SKM-1 treated with dmso at 0.1 percent for 144 hours (cell line): ENCODE results near the gene HAO1.
"Not testable (repeated sequence)": the region's sequence is repeated elsewhere in the genome, so short reads cannot be mapped to it uniquely, and the experiment has no call there.

Experiments used
- DNase-seq: peaks from one replicate; lab custom pipeline; 2025; ENCODE audit not compliant: unreplicated experiment; lab: John Stamatoyannopoulos, UW

The HAO1 gene

DNA sequence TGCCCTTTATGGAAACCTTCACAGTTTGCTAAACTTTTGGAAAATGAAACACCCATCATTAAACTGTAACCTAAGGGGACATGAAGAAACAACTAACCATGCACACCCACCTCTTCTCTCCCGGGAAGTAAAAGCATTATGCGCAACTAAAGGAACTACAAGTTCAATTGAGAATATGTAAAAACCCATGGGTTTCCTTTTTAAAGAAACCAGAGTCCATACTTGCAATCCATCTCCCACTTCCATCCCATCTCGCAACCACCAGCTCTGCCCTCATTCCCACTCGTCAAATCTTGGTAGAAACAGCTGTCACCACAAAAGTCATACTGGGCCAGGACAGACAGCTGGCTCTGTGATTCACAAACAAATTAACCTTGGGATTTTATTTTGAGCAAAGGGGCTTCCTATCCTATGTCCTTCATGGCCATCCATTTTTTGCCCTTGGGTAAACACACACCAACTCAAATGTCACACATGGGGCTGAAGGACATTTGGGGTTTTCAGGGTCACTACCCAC, 81.5 kb downstream of the HAO1 start:
- DNase-seq: no peak

DNA sequence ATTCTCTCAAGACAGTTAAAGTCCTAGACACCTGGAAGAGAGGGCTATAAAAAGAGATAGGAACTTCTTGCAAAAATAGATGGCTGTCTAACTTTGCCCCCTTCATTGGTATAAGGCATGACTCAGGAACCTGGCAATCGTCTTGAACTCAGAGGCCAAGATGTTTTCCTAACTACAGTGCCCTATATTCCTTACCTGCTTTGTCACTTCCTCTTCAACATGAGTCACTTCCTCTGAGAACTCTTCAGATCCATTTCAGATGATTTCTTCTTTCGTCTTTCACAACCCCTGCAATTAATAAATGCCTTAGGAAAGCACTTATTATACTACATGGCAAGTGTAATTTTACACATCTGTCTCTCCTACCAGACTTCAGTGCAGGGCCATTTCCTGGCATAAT, 83.5 kb downstream of the HAO1 start:
- DNase-seq: peak; percentile 14

DNA sequence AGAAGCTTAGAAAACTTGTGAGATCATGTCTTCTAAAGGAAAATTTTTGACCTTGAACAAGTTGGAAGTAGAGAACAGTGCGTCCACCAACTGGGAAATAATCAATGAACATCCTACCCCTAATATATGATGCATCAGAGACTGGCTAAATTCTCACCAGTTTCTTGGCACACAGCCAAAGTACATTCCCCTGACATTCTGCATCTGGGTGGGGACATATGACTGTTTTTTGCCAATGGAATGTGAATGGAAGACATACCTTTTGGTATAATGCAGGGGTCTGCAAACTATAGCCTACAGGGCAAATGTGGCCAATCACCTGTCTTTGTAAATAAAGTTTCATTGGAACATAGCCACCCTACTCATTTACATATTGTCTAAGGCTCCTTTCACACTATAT, 84.7 kb downstream of the HAO1 start:
- no peak for DNase-seq

DNA sequence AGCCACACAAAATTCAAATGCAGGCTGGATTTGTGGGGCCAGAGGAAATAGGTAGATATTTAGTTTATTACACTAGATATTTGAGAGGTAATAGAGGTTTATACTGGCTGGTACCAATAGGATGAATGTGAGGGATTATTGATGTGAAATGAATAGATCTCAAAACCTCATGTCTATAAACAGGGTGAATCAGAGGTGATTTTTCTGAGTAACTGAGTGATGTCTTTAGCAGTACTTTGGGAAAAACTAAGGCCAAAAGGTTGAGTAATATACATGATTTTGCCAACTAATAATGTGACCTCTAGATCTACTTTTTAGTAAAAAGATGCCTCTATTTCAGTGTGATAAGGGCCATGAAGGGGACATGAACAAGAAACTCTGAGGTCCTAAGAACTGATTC, 86.8 kb downstream of the HAO1 start:
- DNase-seq: no peak

DNA sequence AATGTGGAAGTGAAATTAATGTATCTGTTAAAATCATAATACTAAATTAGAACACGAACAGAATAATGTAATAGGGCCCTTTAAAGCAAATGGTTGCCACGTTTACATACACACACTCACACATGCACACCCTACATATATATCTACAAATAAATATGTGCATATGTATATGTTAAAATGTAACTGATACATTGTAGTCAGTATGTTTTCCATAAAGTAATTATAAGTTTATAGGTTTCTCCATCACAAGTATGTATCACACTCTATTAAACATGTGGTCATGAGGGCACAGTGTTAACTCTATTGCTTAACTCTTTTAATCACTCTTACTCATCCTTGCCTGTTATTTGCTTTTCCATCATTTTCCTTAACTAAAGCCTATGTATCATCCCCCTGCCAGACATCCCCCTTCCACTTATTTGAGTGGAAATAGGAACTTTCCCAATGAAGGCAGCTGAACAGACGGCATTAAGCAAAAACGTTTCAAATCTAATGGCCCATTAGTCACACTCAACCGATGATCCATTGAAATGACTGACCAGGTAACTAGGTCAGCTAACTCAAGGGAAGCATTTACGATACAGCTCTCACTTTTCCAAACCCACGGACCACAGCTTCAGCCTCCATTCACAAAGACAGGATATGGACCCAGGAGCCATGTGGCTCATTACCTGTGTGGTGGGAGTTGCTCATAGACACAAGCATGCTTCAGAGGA, 89.3 kb downstream of the HAO1 start:
- DNase-seq: no peak

DNA sequence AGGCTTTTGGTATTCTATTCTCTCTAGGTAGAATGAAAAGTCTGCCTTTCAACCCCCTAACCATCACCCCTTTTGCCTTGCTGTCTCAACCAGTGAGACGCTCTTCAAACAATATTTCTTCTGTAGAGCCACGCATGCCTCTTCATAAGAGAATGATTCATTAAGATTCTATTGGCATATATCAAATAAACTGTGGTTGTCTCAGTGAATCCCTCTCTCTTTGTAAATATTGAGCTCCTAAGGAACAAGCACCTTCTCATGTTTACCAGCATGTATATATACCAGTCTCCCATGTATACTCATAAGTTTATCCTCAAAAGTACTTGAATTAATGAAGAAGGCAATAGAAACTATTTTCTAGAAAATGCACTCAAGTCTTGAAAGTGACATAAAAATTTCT, 90.6 kb downstream of the HAO1 start:
- DNase-seq: no peak

DNA sequence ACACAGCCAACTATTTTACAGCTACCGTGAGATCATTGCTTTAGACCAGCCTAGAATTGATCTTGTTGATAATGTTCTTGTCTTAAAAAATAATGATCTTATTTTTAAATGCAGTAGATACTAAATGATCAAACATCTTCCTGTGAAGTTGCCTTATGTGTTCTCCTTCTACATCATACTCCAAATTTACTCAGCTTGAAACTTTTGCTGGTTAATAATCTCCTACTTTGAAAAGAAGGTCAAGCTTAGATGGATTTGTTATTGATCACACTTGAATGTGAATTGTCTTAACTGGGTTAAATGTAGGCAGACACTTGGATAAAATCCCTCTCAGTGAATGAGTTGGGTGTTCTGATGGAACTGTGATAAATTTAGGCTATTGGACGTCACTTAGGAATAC, 91.9 kb downstream of the HAO1 start:
- DNase-seq: no peak

DNA sequence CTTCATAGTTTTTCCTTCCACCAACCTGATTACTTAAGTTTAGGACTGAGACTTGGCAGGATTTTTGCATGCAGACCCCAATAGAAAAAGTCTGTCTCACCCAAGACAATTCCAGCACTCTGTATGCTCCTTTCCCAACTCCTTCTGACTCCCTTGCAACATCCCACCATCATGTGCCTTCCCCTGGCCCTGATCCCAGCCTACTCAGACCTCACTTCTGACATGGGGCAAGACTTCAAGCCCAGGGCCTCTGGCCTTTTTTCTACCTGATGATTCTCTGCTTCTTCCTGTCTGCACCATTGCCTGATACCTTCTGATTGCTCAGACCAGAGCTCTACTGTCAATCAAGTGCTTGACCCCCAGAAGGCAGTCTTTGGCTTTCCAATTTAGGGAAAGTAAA, 96.6 kb downstream of the HAO1 start:
- no peak for DNase-seq

DNA sequence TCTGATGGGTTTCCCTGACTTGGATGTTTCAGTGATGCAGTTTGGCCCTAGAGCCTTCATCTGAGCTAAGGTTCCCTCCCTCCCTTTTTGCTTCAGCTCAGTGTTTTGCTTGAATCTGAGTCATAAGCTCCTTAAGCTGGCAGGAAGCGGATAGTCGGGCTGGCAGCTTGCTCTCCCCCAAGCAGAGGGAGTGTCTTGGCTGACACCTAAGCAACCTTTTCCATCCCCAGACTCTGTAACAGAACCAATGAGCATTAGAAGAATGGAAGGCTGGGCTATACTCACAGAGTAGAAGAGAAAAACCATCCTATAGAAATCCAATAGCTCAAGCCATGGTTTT, 98.3 kb downstream of the HAO1 start:
- no peak for DNase-seq

DNA sequence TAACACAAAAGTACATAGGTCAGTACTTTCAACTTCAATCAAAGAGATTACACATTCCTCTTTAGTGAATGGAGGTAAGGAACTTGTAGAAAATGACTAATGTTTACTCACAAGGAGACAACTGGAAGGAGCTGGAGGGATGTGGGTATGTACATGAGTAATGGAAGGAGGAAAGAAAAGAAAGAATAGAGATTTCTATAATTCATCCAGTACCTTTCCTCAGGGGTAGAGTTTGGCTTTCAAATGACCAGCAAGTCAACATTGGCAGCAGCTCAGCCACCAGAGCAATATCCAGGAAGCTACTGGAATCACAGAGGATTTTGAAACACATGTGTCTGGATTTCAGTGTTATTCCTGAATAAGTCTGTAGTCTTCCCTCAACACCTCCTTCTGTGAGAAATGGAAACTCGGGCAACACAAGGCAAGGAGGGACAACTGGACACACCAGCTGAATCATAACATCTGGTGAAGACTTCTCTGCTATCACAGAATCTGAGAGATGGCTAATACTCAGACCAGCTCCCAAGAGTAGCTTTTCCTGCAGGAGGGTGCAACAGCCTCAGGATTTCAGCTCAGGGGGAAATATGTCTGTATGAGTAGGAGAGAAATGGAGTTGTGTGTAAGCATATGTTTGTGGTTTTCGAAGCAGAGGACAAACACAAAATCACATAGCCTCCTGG, 98.8 kb downstream of the HAO1 start:
- no peak for DNase-seq

DNA sequence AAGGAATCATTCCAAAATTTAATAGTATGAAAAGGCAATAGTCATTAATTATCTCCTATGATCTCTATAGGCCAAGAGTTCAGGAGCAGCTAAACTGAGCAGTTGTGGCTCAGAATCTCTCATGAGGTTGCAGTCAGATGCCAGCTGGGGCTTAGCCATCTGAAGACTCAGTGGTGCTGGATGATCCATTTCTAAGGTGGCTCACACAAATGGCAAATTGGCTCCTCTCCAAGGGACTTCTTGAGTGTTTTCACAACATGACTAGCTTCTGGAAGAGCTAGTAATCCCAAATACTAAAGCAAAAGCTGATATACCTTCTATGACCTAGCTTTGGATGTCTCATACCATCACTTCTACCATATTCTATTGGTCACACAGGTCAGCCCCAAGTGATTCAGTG, 104.2 kb downstream of the HAO1 start:
- no peak for DNase-seq

DNA sequence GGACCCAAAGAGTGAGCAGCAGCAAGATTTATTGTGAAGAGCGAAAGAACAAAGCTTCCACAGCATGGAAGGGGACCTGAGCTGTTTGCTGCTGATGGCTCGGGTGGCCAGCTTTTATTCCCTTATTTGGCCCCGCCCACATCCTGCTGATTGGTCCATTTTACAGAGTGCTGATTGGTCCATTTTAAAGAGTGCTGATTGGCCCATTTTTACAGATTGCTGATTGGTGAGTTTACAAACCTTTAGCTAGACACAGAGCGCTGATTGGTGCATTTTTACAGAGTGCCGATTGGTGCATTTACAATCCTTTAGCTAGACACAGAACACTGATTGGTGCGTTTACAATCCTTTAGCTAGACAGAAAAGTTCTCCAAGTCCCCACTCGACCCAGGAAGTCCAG, 105.8 kb downstream of the HAO1 start:
- not testable (repeated sequence) for DNase-seq
